ENCODE results near the gene SYP. TPM values are rescaled to one million over a fixed set of nuclear protein-coding genes. Genes with fewer than 3 reads are reported as not detected.

The SYP gene
- total RNA-seq, 2 experiments from 2014 or later, result 0.79 to 2.9 TPM

DNA sequence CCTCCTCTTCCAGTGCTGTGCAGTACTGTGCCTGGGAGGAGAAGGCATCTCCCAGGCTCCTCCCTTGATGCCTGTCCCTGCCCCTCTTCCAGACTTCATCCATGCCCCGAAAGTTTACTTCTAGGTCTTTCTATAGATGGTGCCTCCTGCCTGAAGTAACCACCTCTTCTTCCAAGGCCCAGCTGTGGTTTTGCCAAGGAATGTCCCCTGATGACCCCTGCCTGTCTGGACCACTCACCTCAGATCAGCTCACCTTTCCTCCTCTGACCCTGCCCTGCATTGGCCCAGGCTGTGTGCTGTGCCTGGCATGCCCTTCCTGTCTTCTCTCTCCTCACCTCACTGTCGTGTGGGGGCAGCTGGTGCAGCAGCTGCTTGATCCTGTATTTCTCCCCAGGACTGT is 20.6 kb downstream of the SYP start:
- ChIA-PET CTCF (ENCODE audit: unreplicated experiment) (no interaction called here), POLR2A (interaction anchor here (0.5 kb wide), 1 partner anchor 654 kb away, joined by 7 read pairs; no protein-coding TSS in a partner anchor)
- Histone ChIP-seq H3K9me3 (ENCODE audit: low read length) (no peaks in the 10 kb centered on the region), H3K27ac (ENCODE audit: low read depth, low read length, poor library complexity, severe bottlenecking) (no peak overlapping the region), H3K4me2 (ENCODE audit: low read length) (no peak overlapping the region), H3K79me2 (ENCODE audit: insufficient read depth, low read depth, low read length) (no peaks in the 10 kb centered on the region), H3K4me3 (ENCODE audit: low read depth, low read length, poor library complexity, severe bottlenecking) (no peak overlapping the region), H3K36me3 (ENCODE audit: insufficient read depth, low read length) (peaks cover 58% of the 10 kb centered on the region), H2AFZ (ENCODE audit: low read length) (no peak overlapping the region), H3K4me1 (ENCODE audit: insufficient read depth, low read length, poor library complexity, severe bottlenecking) (peaks cover 3% of the 10 kb centered on the region), H3K9me2 (ENCODE audit: insufficient read depth, low read length) (no peaks in the 10 kb centered on the region), H4K20me1 (ENCODE audit: insufficient read depth, low read length) (no peaks in the 10 kb centered on the region)
- TF ChIP-seq, protein P1, sequence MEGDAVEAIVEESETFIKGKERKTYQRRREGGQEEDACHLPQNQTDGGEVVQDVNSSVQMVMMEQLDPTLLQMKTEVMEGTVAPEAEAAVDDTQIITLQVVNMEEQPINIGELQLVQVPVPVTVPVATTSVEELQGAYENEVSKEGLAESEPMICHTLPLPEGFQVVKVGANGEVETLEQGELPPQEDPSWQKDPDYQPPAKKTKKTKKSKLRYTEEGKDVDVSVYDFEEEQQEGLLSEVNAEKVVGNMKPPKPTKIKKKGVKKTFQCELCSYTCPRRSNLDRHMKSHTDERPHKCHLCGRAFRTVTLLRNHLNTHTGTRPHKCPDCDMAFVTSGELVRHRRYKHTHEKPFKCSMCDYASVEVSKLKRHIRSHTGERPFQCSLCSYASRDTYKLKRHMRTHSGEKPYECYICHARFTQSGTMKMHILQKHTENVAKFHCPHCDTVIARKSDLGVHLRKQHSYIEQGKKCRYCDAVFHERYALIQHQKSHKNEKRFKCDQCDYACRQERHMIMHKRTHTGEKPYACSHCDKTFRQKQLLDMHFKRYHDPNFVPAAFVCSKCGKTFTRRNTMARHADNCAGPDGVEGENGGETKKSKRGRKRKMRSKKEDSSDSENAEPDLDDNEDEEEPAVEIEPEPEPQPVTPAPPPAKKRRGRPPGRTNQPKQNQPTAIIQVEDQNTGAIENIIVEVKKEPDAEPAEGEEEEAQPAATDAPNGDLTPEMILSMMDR (conservative IDR thresholded peaks at IDR 0.05; ENCODE audit: low read length), result no peak
- TF ChIP-seq EZH2phosphoT487 (IDR thresholded peaks at IDR 0.05; ENCODE audit: borderline replicate concordance, low read depth, low read length), result no peak
- intact Hi-C loops (cut with micrococcal nuclease; ENCODE audit: unreplicated experiment), result no loop called here
- BruUV-seq (replicated peaks), result no TSS peak
- no peak for DNase-seq (ENCODE audit: low spot score)

DNA sequence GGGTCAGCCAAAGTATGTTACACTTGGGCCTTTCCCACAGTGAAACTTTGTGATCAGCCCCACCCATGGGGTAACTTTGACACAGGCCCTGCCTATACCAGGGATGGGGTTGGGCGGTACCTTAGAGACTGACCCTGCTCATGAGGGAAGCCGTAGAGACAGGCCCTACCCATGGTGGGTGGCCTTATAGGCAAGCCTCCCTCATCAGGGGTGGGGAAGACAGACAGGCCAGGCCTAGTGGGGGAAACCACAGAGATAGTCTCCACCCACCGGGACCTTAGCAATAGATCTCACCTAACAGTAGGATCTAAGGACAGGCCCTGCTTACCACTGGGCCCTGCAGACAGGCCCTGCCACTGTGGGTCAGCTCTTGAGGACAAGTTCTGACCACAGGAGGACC is 21.5 kb downstream of the SYP start:
- Histone ChIP-seq H3K36me3 (ENCODE audit: insufficient read depth, low read length) (peaks cover 62% of the 10 kb centered on the region), H3K4me1 (ENCODE audit: insufficient read depth, low read length, poor library complexity, severe bottlenecking) (peaks cover under 1% of the 10 kb centered on the region), H2AFZ (ENCODE audit: low read length) (no peak overlapping the region), H3K4me2 (ENCODE audit: low read length) (no peak overlapping the region), H4K20me1 (ENCODE audit: insufficient read depth, low read length) (no peaks in the 10 kb centered on the region), H3K9me3 (ENCODE audit: low read length) (no peaks in the 10 kb centered on the region), H3K4me3 (ENCODE audit: low read depth, low read length, poor library complexity, severe bottlenecking) (no peak overlapping the region), H3K9me2 (ENCODE audit: insufficient read depth, low read length) (no peaks in the 10 kb centered on the region), H3K27ac (ENCODE audit: low read depth, low read length, poor library complexity, severe bottlenecking) (no peak overlapping the region), H3K79me2 (ENCODE audit: insufficient read depth, low read depth, low read length) (no peaks in the 10 kb centered on the region)
- ChIA-PET CTCF (ENCODE audit: unreplicated experiment) (no interaction called here), POLR2A (no interaction called here)
- DNase-seq (ENCODE audit: low spot score), result no peak
- TF ChIP-seq, protein P1 (conservative IDR thresholded peaks at IDR 0.05; ENCODE audit: low read length), result no peak
- no peak for TF ChIP-seq EZH2phosphoT487 (IDR thresholded peaks at IDR 0.05; ENCODE audit: borderline replicate concordance, low read depth, low read length)
- no TSS peak for BruUV-seq (replicated peaks)
- intact Hi-C loops (cut with micrococcal nuclease; ENCODE audit: unreplicated experiment), result no loop called here

DNA sequence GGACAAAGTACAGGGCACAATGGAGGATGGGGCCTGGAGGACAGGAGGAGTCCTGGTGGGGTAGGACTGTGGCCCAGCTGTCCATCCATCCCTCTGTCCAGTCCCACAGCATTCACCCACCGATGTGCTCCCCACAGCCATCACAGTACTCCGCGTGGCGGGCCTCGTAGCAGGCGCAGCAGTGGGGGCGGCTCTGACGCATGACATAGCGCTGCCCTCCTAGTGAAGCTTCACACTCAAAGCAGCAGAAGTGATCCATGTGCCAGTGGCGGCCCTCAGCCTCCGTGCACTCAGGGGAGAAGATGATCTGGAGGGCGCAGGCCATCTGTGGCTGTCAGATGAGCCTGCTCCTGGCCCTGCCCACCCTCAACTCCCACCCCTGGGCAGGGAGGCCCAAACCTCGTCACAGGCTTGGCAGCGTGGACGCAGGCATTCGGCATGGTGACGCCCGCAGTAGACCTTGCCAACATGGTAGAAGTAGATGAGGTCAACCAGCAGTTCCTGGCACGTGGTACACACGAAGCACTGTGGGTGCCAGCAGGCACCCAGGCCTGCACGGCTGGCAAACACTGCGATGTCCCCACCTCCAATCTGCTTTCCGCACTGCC is 22.0 kb downstream of the SYP start:
- BruUV-seq (replicated peaks), result no TSS peak
- CTCF ChIA-PET (ENCODE audit: unreplicated experiment), result no interaction called here
- no peak for TF ChIP-seq EZH2phosphoT487 (IDR thresholded peaks at IDR 0.05; ENCODE audit: borderline replicate concordance, low read depth, low read length)
- TF ChIP-seq, protein P1 (conservative IDR thresholded peaks at IDR 0.05; ENCODE audit: low read length), result no peak
- intact Hi-C loops (cut with micrococcal nuclease; ENCODE audit: unreplicated experiment), result no loop called here
- no peak for DNase-seq (ENCODE audit: low spot score)
- H3K4me3 ChIP-seq (ENCODE audit: low read depth, low read length, poor library complexity, severe bottlenecking), result no peak overlapping the region
- H3K4me2 ChIP-seq (ENCODE audit: low read length), result no peak overlapping the region
- no peak overlapping the region for H2AFZ ChIP-seq (ENCODE audit: low read length)
- no peak overlapping the region for H3K27ac ChIP-seq (ENCODE audit: low read depth, low read length, poor library complexity, severe bottlenecking)
- peaks cover 3% of the 10 kb centered on the region; the same call in 1 of the 2 replicates for H4K20me1 ChIP-seq (ENCODE audit: insufficient read depth, low read length)
- no peaks in the 10 kb centered on the region for H3K9me3 ChIP-seq (ENCODE audit: low read length)
- peaks cover 62% of the 10 kb centered on the region for H3K36me3 ChIP-seq (ENCODE audit: insufficient read depth, low read length)
- POLR2A ChIA-PET, result no interaction called here
- H3K4me1 ChIP-seq (ENCODE audit: insufficient read depth, low read length, poor library complexity, severe bottlenecking), result peaks cover 6% of the 10 kb centered on the region
- H3K9me2 ChIP-seq (ENCODE audit: insufficient read depth, low read length), result no peaks in the 10 kb centered on the region
- peaks cover 5% of the 10 kb centered on the region; the same call in 1 of the 2 replicates for H3K79me2 ChIP-seq (ENCODE audit: insufficient read depth, low read depth, low read length)

All from OCI-LY7 (cell line).